Right cardiac atrium (tissue), 5 donors: ENCODE results near the gene PLCXD3. TPM values are rescaled to one million over a fixed set of nuclear protein-coding genes. Genes with fewer than 3 reads are reported as not detected.

Experiments used
- ATAC-seq, 2 donors: fragments of 200-7000 bp; cut with Tn5 transposase; one replicate each; pipeline versions ENCODE4 v1.8.0 to v1.9.1; 2020; ENCODE audit warnings: moderate library complexity in 2 of 2, mild to moderate bottlenecking in 1 of 2
- DNase-seq, 3 donors: peaks; one replicate each; pipeline ENCODE4 v3.0.0-alpha.2; 2020
- H3K27ac ChIP-seq: one replicate; pipeline ENCODE4 v1.5.1; 2013; ENCODE audit warnings: mild to moderate bottlenecking, low read length, control low read depth, moderate library complexity
- H3K27me3 ChIP-seq: one replicate; pipeline ENCODE4 v1.6.1; 2013; ENCODE audit not compliant: control insufficient read depth, insufficient read depth
- H3K4me1 ChIP-seq: one replicate; pipeline ENCODE4 v1.6.1; 2013; ENCODE audit warnings: low read length; ENCODE audit not compliant: control insufficient read depth, insufficient read depth
- H3K4me3 ChIP-seq: one replicate; pipeline ENCODE4 v1.5.1; 2013; ENCODE audit warnings: low read length, control low read depth
- H3K9me3 ChIP-seq: one replicate; pipeline ENCODE4 v1.6.1; 2013; ENCODE audit warnings: low read length; ENCODE audit not compliant: control insufficient read depth
- WGBS: extraction: QIAGEN DNeasy Blood & Tissue Kit; methylation state at CpG from one replicate; pipeline ENCODE4 v1.1.7; 2013; 5-methylcytosine and 5-hydroxymethylcytosine counted together
- intact Hi-C, 4 donors: fragments of 100-400 bp; cut with DNase I; formaldehyde crosslinking; loops; one replicate each; pipeline versions ENCODE4 v1.11.0 to v1.14.0; 2022 to 2023
- polyA plus RNA-seq: library from polyadenylated mRNA; stranded (reverse); fragments of 200-250 nt; gene quantifications from one replicate; pipeline ENCODE4 v1.2.3, GENCODE V29; 2013
- total RNA-seq, 4 donors: library from RNA; stranded (reverse); fragmentation: NEBNext Ultra II Directional; extraction: Animal tissue kit (Norgen Biotek cat#: 25700); gene quantifications; one replicate each; pipeline ENCODE4 v1.2.1, GENCODE V29; 2021
- donor health status: healthy with polysubstance abuse.
- donor health status: DM: no; HTN: yes; CAD: no.
- donor health status: DM: no; HTN: no; CAD: no.
- donor health status: DM: no; HTN: yes; CAD: no; lungs with severe emphysema.
- donor health status: DM: yes; HTN: yes; CAD: no.

Gene PLCXD3
- total and polyA plus RNA-seq, 5 donors, result 32.7 to 87.4 (median 61.3) TPM

DNA sequence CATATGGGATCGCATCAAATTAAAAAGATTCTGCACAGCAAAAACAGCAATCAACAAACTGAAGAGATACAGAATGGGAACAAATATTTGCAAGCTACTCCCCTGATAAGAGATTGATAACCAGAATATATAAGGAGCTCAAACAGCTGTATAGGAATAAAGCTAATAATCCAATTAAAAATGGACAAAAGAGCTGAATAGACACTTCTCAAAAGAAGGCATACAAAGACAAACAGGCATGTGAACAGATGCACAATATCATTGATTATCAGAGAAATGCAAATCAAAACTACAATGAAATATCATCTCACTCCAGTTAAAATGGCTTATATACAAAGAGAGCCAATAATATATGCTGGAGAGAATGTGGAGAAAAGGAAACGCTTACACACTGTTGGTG lies 110.6 kb downstream of the PLCXD3 start:
- intact Hi-C loops, result no loop called here
- Histone ChIP-seq H3K4me3 (no peak overlapping the region), H3K4me1 (no peaks in the 10 kb centered on the region), H3K9me3 (peaks cover 2% of the 10 kb centered on the region), H3K27ac (no peak overlapping the region), H3K27me3 (no peaks in the 10 kb centered on the region)
- no peak for DNase-seq
- no peak for ATAC-seq
- WGBS, result 93% methylated on average over 2 of the region's 2 CpGs

DNA sequence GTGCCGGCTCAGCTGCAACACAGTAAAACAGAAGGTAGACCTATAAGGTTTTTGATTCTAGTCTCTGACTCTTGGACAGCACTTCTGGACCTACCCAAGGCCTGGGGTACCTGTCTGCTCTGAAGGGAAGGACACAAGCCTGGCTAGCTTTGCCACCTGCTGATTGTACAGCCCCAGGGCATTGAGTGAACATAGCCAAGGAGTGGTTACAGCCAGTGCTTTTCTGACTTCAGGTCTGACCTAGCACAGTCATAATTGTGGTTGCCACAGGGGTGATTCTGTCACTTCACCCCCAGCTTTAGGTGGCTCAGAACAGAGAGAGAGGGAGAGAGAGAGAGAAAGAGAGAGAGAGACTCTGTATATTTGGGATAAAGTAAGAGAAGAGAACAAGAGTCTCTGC lies 118.4 kb downstream of the PLCXD3 start:
- H3K27ac ChIP-seq, result no peak overlapping the region

DNA sequence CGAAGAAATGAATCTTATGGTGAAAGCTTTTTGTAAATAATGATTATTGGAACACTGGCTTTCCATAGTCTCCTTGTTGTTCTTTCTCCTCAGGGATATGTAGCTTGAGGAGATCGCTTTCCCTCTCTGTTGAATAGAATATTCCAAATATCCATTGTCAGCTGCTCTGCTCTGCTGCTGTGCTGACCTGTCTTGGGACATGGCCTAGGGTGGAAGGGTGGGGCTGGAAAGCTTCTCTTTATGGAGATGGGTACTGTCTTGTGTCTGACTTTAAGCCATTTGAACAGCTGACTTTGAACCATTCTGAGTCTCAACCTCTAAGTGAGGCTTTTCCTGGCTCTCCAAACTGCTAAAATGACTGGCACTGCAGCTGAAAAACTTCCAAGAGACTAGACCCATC lies 135.8 kb downstream of the PLCXD3 start:
- DNase-seq (no peak), ATAC-seq (no peak)
- 96% methylated on average over 2 of the region's 2 CpGs for WGBS
- Histone ChIP-seq H3K4me1 (no peaks in the 10 kb centered on the region), H3K4me3 (no peak overlapping the region), H3K27me3 (no peaks in the 10 kb centered on the region), H3K9me3 (no peaks in the 10 kb centered on the region), H3K27ac (no peak overlapping the region)
- intact Hi-C loops, result no loop called here

More for the DNA sequence above, 118.4 kb downstream of the PLCXD3 start:
- Histone ChIP-seq H3K27me3 (no peaks in the 10 kb centered on the region), H3K4me1 (peaks cover 7% of the 10 kb centered on the region), H3K9me3 (no peaks in the 10 kb centered on the region), H3K4me3 (no peak overlapping the region)
- intact Hi-C loops, result no loop called here
- DNase-seq (no peak), ATAC-seq (no peak)
- WGBS, result 95% methylated on average over 1 of the region's 1 CpG

DNA sequence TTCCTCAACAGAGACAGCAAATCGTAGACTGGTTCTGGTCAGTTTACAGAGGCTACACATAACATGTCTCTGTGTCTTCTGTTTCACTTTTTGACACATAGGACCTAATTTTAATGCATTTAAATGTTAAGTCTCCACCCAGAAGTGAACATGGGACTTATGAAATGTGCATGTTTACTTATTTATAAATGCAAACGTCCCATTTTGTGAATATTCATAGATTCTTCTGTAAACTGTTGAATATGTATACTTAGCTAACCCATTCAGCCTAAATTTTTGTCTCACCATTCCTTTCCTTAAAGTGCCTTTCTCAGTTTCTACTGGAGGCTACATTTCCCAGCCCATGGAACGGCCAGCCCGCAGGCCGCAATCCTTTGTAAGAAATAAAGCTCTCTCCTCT lies 137.2 kb downstream of the PLCXD3 start:
- DNase-seq (no peak), ATAC-seq (no peak)
- WGBS, result 90% methylated on average over 5 of the region's 5 CpGs
- no peaks in the 10 kb centered on the region for H3K4me1 ChIP-seq
- no peaks in the 10 kb centered on the region for H3K9me3 ChIP-seq
- H3K27ac ChIP-seq, result no peak overlapping the region
- no peaks in the 10 kb centered on the region for H3K27me3 ChIP-seq
- H3K4me3 ChIP-seq, result no peak overlapping the region
- intact Hi-C loops, result no loop called here

- intact Hi-C loops, result no loop called here
- Histone ChIP-seq H3K9me3 (no peaks in the 10 kb centered on the region), H3K4me1 (no peaks in the 10 kb centered on the region), H3K4me3 (no peak overlapping the region), H3K27ac (peak overlapping the region; percentile 23), H3K27me3 (no peaks in the 10 kb centered on the region)
- ATAC-seq, result no peak
- DNase-seq, result no peak
- 64% methylated on average over 2 of the region's 2 CpGs for whole genome bisulfite sequencing
Observed at GRCh38 chr5:41371738-41372137, 138.7 kb downstream of the PLCXD3 start.

DNA sequence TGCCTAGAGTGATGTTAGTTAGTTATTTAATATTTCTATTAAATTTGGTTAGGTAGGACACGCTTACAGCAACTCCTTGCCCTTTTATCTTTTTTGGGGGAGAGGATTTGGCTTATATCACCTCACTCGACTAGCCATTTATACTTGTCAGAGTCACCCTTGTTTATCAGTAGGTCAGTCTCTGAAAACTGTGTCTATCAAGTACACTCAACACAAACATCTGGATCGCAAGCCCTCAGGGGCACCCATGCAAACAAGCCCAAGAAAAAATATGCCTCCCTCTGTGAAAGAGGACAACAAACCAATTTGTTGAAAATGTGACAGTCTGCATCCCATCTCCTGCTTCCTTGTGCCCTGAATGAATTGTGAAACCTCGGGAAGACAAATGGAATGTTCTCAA lies 139.9 kb downstream of the PLCXD3 start:
- no peak overlapping the region for H3K4me3 ChIP-seq
- no peak overlapping the region for H3K27ac ChIP-seq

DNA sequence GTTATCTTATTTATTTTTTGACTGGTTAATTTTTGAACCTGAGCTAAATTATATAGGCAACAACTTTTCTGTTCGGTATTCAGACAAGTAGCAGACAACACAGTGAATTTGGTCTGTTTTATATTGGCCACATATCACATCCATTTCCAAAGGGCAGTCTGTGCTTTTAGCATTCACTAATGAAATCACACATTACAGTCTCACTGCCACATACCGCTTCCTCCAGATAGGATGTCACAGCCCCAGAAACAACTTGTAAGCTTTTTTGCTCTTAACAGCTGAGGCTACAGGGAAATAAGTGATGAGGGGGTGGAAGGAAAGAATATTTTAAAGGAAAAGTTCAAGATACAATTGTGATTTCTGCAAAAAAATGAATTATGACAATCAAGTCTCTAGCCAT lies 140.6 kb downstream of the PLCXD3 start:
- WGBS, result 38% methylated on average over 2 of the region's 2 CpGs
- Histone ChIP-seq H3K27me3 (no peaks in the 10 kb centered on the region), H3K27ac (peak overlapping the region; percentile 49), H3K4me1 (no peaks in the 10 kb centered on the region), H3K4me3 (no peak overlapping the region), H3K9me3 (no peaks in the 10 kb centered on the region)
- ATAC-seq (peak in 1 of 2 donors; percentile 60), DNase-seq (no peak)
- intact Hi-C loops, result no loop called here

More for the DNA sequence above, 139.9 kb downstream of the PLCXD3 start:
- 27% methylated on average over 4 of the region's 4 CpGs for WGBS
- H3K27me3 ChIP-seq, result no peaks in the 10 kb centered on the region
- H3K9me3 ChIP-seq, result no peaks in the 10 kb centered on the region
- DNase-seq, result peak in 1 of 3 donors; percentile 31
- ATAC-seq, result peak in 1 of 2 donors; percentile 41
- intact Hi-C loops, result no loop called here
- H3K4me1 ChIP-seq, result no peaks in the 10 kb centered on the region

DNA sequence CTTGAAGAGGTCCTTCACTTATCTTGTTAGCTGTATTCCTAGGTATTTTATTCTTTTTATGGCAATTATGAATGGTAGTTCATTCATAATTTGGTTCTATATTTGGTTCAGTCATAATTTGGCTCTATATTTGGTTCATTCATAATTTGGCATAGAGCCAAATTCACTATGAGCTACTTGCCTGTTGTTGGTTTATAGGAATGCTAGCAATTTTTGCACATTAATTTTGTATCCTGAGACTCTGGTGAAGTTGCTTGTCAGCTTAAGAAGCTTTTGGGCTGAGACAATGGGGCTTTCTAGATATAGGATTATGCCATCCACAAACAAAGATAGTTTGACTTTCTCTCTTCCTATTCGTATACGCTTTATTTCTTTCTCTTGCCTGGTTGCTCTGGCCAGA lies 142.2 kb downstream of the PLCXD3 start:
- intact Hi-C loops, result no loop called here
- DNase-seq (no peak), ATAC-seq (no peak)
- 84% methylated on average over 2 of the region's 2 CpGs for WGBS
- Histone ChIP-seq H3K4me3 (no peak overlapping the region), H3K4me1 (peaks cover 3% of the 10 kb centered on the region), H3K27me3 (no peaks in the 10 kb centered on the region), H3K9me3 (no peaks in the 10 kb centered on the region), H3K27ac (no peak overlapping the region)

DNA sequence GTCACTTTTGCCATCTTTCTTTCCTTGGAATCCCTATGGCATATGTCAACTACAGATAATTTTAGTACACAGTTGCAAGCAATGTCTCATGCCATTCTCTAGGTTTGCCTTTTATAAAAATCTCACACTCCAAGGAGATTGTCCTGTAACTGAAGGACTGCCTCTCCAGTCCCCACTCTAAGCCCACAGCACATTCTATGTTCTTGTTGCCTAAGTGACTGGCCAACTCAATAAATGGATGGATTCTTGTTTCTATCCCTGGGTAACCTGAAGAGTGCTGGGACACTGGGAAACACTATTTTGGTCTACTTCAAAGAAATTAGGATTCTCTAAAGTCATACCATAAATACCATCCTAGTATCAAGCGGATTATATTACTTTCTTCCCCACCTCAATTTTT lies 145.0 kb downstream of the PLCXD3 start:
- no peak for DNase-seq
- WGBS, result 1% methylated on average over 1 of the region's 1 CpG
- intact Hi-C loops, result no loop called here
- ATAC-seq, result no peak
- no peak overlapping the region for H3K4me3 ChIP-seq
- peaks cover 2% of the 10 kb centered on the region for H3K9me3 ChIP-seq
- H3K27me3 ChIP-seq, result no peaks in the 10 kb centered on the region
- H3K4me1 ChIP-seq, result peaks cover 4% of the 10 kb centered on the region
- H3K27ac ChIP-seq, result no peak overlapping the region

GRCh38 chr5:41364346-41364745 lies 146.1 kb downstream of the PLCXD3 start:
- Histone ChIP-seq H3K27me3 (no peaks in the 10 kb centered on the region), H3K4me1 (peaks cover 4% of the 10 kb centered on the region), H3K9me3 (peaks cover 2% of the 10 kb centered on the region), H3K27ac (no peak overlapping the region), H3K4me3 (no peak overlapping the region)
- no peak for DNase-seq
- no peak for ATAC-seq
- WGBS, result 37% methylated on average over 1 of the region's 1 CpG
- intact Hi-C loops, result no loop called here

- WGBS, result 87% methylated on average over 1 of the region's 1 CpG
- DNase-seq, result no peak
- peaks cover 2% of the 10 kb centered on the region for H3K9me3 ChIP-seq
- H3K4me1 ChIP-seq, result peaks cover 4% of the 10 kb centered on the region
- no peak for ATAC-seq
- H3K27ac ChIP-seq, result no peak overlapping the region
- no peaks in the 10 kb centered on the region for H3K27me3 ChIP-seq
- intact Hi-C loops, result no loop called here
- H3K4me3 ChIP-seq, result no peak overlapping the region
Observed at GRCh38 chr5:41363343-41363986, 146.9 kb downstream of the PLCXD3 start.

DNA sequence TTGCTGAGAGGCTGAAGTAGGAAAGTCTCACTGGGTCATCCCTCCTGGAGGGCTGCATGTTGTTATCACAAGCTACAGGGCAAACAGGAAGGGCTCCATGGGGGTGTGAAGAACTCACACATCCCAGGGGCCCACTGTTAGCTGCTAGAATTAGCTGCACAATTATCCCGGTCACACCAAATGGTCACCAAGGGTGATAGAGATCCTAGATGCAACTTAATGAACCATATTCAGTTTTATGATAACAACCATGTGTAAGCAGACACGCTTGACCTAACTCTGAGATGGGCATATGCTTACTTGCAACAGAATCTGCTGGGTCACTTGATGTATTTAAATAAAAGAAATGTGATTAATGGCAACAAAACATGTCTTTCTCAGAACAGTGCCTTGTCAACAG lies 153.6 kb downstream of the PLCXD3 start:
- Histone ChIP-seq H3K9me3 (peaks cover 2% of the 10 kb centered on the region), H3K4me1 (peaks cover 3% of the 10 kb centered on the region), H3K4me3 (no peak overlapping the region), H3K27ac (no peak overlapping the region), H3K27me3 (no peaks in the 10 kb centered on the region)
- 53% methylated on average over 2 of the region's 2 CpGs for WGBS
- DNase-seq (no peak), ATAC-seq (no peak)
- intact Hi-C loops, result no loop called here
